IMR-90 (cell line): ENCODE measurements around the gene APBB1IP.

Source experiments
- BHLHE40 ChIP-seq: fragments of 150-350 bp; IDR thresholded peaks from 2 replicates; pipeline ENCODE4 v1.6.1; 2016; ENCODE audit warnings: mild to moderate bottlenecking, low read depth, low read length
- CTCF ChIP-seq: conservative IDR thresholded peaks from 2 replicates; pipeline ENCODE4 v1.5.1; 2012; ENCODE audit warnings: mild to moderate bottlenecking, low read depth, low read length, improper control_type of control experiment
- FOS ChIP-seq: fragments of 150-350 bp; IDR thresholded peaks from 2 replicates; pipeline ENCODE4 v1.6.1; 2016; ENCODE audit warnings: low read depth, low read length
- MXI1 ChIP-seq: IDR thresholded peaks from 2 replicates; pipeline ENCODE4 v1.6.1; 2012; ENCODE audit warnings: low read depth, mild to moderate bottlenecking, low read length, moderate library complexity, borderline replicate concordance
- POLR2A ChIP-seq: IDR thresholded peaks from 2 replicates; pipeline ENCODE4 v1.6.1; 2012; ENCODE audit warnings: mild to moderate bottlenecking, low read depth, low read length
- RAD21 ChIP-seq: IDR thresholded peaks from 2 replicates; pipeline ENCODE4 v1.6.1; 2012; ENCODE audit warnings: low read length, improper control_type of control experiment
- RFX5 ChIP-seq: IDR thresholded peaks from 2 replicates; pipeline ENCODE4 v1.8.0; 2012; ENCODE audit warnings: low read depth, mild to moderate bottlenecking, low read length, moderate library complexity
- TF ChIP-seq, protein P1 (sequence below): fragments of 150-350 bp; IDR thresholded peaks from 2 replicates; pipeline ENCODE4 v1.6.1; 2017; ENCODE audit warnings: mild to moderate bottlenecking, antibody characterized with exemption, low read length, low read depth
- TF ChIP-seq, protein P2 (sequence below): fragments of 150-350 bp; IDR thresholded peaks from 2 replicates; pipeline ENCODE4 v1.6.1; 2016; ENCODE audit warnings: low read depth, mild to moderate bottlenecking, low read length, moderate library complexity, borderline replicate concordance

DNA sequence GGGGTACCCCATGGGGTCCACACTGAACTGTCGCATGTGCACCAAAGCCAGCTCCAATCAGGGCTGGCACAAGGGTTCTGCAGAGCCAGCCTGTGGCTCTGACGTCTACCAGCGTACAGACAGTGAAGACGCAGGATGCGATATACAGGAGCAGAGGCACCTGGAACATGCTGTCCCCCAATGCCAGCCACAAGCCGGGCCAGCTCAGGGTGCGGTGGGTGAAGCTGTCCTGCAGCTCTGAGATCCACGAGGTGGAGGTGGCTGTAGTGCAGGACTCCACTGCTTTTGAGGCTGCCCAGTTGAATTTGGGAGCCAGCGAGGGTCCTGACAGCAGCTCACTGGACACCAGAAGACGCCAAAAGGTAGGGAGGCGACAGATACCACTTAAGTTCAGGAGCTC is 148.1 kb downstream of the APBB1IP start:
- no peak for TF ChIP-seq CTCF
- TF ChIP-seq, protein P1, sequence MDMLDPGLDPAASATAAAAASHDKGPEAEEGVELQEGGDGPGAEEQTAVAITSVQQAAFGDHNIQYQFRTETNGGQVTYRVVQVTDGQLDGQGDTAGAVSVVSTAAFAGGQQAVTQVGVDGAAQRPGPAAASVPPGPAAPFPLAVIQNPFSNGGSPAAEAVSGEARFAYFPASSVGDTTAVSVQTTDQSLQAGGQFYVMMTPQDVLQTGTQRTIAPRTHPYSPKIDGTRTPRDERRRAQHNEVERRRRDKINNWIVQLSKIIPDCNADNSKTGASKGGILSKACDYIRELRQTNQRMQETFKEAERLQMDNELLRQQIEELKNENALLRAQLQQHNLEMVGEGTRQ = no peak
- TF ChIP-seq MXI1 = no peak
- TF ChIP-seq POLR2A = no peak
- no peak for TF ChIP-seq BHLHE40
- no peak for TF ChIP-seq RAD21
- no peak for TF ChIP-seq RFX5
- no peak for TF ChIP-seq FOS
- TF ChIP-seq, protein P2, sequence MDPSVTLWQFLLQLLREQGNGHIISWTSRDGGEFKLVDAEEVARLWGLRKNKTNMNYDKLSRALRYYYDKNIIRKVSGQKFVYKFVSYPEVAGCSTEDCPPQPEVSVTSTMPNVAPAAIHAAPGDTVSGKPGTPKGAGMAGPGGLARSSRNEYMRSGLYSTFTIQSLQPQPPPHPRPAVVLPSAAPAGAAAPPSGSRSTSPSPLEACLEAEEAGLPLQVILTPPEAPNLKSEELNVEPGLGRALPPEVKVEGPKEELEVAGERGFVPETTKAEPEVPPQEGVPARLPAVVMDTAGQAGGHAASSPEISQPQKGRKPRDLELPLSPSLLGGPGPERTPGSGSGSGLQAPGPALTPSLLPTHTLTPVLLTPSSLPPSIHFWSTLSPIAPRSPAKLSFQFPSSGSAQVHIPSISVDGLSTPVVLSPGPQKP = no peak
